NCI-H2029 treated with DMSO at 0.1 percent for 48 hours (cell line): ENCODE results near the gene CCND1.
"Not testable (repeated sequence)": the region's sequence is repeated elsewhere in the genome, so short reads cannot be mapped to it uniquely, and the experiment has no call there.

Experiments used
- DNase-seq: peaks from one replicate; lab custom pipeline; 2025; lab: John Stamatoyannopoulos, UW

CCND1 gene

DNA sequence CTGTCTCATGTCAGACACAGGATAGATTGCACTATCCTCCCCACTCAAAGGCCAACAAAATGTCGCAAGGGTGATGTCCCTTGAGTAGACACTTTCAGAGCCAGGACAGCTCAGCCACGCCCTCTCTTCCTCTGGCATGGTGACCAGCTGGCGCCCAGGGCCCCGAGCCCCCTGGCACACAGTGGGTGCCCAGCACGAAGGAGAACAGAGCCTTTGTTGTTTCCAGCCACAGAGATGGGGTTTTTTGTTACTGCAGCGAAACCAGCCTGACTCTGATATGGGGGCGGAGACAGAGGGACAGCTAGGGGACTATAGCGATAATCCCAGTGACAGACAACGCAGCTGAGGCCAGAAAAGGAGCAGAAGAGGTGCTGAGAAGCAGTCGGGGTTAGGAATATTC, 23.3 kb upstream of the CCND1 start:
- no peak for DNase-seq

DNA sequence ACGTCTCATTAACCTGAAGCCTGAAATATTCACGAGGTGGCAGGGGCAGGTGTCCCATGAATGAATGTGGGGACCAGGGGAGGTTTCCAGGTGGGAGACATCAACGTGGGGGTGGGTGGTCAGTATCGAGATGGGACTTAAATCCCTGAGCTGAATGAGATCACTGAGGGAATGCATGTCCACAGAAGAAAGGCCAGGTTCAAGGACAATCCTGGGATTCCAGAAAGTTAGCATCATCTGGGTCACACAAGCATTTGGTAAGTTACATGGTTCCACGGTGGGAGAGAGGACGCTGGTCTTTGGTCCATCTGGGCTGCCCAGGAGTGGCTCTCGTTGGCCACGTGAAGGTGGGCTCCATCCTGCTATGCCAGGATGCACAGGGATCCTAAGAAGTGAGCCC, 22.7 kb upstream of the CCND1 start:
- no peak for DNase-seq

DNA sequence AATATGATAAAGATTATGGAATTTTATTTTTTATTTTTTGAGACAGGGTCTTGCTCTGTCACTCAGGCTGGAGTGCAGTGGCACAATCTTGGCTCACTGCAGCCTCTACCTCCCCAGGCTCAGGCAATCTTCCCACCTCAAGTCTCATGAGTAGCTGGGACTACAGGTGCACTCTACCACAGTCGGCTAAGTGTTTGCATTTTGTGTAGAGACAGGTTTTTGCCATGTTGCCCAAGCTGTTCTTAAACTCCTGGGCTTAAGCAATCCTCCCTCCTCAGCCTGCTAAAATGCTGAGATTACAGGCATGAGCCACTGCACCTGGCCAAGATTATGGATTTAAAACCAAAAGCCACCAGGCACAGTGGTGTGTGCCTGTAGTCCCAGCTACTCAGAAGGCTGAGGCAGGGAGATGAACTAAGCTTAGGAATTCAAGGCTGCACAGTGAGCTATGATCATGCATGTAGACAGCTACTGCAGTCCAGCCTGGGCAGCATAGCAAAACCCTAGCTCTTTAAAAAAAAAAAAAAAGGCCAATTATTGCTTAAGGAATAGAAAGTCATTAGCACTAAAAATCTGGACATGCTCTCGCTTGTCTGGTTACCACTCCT, 20.2 kb upstream of the CCND1 start:
- no peak for DNase-seq

DNA sequence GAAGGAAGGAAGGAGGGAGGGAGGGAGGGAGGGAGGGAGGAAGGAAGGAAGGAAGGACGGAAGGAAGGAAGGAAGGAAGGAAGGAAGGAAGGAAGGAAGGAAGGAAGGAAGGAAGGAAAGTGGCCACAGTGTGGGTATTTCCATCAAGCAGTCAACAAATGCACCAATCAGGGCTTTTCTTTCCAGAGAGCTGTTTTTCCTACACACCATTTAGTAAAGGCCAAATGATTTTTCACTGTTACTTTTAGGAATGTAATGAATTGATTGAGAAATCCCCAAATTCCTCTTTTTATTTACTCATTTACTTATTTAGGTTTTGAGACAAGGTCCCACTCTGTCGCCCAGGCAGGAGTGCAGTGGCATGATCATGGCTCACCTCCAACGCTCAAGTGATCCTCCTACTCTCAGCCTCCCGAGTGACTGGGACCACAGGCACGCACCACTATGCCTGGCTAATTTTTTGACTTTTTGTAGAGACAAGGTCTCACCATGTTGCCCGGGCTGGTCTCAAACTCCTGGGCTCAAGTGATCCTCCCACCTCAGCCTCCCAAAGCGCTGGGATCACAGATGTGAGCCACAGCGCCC, 18.8 kb upstream of the CCND1 start:
- DNase-seq = not testable (repeated sequence)

DNA sequence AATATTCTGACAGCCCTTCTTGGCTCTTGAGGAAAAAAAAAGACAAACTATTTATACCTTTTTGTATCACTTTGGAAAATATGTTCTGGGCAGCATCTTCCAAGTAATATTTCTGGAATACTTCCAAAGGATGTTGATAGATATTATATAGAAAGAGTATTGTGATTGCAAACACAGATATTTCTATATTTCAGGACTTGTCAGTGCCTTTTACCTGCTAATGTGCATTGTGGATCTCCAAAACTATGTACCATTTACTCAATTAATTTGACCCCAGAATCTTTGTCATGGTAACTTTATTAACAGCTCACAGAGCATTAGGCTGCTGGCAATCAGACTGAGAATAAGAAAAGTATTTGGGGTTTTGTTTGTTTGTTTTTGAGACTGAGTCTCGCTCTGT, 16.7 kb upstream of the CCND1 start:
- DNase-seq = no peak

DNA sequence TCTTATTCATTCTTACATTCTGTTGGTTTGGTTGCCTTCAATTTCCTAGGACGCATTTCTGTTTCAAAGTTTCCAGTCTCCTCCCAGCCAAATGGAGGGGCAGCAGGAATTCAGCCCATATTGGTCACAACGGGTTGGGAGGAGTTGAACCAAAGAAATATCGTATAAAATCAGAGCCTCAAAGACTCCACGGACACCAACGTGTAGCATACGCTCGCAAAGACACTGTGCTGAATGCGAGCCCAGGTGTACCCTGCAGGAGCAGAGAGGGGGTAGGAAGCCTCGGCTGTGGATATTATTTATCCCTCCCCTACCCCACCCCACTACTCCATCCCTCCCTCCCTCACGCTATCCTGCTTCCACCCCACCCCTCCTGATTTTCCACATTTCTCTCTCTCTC, 15.5 kb upstream of the CCND1 start:
- no peak for DNase-seq

DNA sequence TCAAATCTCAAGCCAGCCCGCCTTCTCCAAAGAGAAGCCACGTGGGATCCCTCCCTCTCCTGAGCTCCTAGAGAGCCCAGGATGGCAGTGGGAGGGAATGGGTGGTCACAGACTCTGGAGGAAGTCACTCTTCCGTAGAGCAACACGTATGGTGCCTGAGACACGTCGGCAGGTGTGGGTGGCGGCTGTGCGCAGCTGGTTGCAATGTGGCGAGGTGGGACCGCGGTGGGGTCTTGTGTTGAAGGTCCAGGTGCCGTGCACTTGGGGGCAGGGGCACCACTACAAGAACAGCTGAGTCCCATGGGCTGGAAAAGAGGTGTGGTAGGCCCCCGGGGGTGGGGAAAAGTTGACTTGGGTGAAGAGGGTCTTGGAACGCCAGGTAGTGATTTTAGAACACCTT, 13.4 kb upstream of the CCND1 start:
- no peak for DNase-seq

DNA sequence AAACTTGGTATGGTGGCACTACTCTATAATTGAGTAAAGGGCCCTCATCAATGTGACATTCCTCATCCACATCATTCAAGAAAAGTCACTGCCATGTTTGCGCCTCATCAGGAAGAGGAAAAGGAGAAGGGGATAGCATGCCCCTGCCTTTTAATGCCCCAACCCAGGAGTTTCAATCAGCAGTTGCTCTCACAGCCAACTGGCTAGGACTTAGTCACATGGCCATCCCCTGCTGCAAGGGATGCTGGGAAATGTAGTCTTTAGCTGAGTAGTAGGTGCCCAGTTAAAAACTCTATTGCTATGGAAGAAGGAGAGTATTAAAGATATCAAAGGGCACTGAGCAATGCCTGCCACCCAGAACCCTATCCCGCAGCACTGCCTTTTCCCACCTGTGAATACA, 10.9 kb upstream of the CCND1 start:
- DNase-seq = no peak

DNA sequence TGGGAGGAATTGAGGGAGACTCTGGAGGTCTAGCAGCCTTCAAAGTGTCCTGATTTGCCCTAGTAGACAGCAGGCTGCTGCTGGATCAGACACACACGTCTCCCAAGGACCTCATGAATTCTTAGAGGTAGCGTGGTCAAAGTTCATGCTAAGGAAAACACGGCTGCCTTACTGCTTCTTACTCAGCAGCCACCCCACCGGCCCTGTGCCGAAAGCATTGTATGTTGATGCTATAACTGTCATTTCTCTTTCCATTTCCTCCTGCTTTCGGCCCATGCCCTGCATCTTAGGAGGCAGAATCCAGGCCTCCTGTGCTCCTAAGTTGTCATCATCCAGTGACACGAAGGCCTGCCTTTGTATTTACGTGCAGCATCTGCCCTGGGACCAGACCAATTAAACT, 10.5 kb upstream of the CCND1 start:
- DNase-seq = no peak

DNA sequence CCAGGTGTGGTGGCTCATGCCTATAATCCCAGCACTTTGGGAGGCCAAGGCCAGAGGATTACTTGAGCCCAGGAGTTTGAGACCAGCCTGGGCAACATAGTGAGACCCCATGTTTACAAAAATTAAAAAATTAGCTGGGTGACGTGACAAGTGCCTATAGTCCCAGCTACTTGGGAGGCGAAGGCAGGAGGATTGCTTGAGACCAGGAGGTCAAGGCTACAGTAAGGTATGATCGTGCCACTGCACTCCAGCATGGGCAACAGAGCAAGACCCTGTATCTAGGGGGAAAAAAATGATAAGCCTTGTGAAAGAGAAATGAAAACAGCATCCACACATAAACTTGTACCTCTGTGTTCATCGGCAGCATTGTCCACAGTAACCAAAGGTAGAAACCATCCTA, 8.1 kb upstream of the CCND1 start:
- no peak for DNase-seq

DNA sequence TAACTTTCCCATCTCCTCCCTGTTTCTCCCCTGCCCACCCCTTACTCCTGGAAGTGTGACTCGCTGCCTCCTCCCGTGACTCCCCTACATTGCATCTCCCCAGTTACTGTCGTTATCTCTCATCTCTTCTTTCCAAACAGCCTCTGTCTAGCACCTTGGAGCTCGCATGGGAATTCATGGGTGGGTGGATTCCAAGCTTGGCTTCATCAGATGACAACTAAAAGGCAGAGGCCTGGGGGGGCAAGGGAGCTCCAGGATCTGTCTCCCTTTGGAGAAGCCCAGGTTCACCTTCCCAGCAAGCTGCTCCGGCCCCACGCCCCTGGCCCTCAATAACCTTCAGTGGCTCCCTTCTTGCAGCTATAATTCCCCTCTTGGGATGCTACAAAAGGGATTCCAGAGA, 6.9 kb upstream of the CCND1 start:
- no peak for DNase-seq

DNA sequence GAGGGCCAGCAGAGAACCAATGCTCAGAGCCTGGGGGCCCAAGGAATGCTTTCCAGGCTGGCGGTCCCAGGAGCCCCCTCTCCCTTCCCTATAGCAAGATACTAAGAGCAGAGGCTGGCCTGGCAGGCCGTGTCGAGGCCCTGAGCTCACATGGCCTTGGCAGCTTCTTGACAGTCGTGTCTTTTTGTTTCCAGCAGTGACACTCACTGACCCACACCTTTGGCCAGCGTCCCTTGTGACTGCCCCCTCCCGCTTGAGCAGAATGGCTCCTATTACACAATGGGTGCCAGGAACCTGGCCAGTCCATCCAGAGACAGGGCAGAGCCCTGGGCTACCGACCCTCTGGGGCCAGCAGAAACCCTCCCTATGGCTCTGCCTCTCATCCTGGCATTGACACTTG, 6.4 kb upstream of the CCND1 start:
- DNase-seq = no peak

DNA sequence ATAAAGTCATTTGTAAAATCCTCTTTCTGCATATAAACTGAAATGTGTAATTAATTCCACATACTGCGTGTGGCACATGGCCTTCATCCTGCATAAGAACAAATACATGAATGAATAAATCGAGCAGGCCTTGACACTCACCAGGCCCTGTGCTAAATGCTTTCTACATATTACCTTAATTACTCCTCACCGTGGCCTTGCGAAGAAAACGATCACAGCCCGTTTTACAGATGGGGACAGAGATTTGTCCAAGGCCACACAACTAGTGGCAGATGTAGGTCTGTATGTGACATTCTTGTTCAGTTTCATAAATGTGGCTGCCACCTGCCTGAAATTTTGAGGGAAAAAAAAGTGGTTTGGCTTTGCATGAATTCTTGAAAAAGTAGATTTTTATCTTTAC, 5.8 kb upstream of the CCND1 start:
- DNase-seq = no peak

DNA sequence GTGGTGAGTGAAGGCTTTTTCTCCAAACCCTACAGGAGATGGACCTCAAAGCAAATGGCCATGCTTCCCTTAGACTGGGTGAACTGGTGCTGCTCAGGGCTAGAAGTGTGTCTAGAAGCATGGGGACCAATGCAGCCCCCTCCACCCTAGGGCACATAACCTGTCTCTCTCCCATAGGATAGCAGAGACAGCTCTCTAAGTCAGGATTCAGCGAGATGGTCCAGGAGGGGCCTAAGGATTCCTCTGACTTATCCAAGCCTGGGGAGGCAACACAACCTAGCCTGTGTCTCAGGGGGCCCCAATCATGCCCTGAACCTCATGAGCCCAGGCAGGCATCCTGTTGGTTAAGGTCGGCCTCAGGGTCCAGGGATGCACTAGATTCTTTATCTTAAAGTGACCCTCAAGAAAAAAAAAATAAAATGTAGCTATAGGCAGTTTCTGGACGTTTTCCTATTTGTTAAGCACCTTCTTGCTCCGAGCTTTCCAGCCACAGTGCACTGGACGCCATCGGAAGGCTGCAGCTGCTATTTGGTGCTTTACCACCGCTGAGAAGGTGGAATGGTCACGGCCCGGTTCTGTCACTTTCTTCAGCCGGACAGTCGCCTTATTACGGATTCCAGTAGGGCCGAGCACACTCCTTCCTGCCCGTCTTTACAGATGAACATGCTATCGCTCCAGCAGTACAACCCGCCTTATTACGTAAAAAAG, 5.0 kb upstream of the CCND1 start:
- no peak for DNase-seq

DNA sequence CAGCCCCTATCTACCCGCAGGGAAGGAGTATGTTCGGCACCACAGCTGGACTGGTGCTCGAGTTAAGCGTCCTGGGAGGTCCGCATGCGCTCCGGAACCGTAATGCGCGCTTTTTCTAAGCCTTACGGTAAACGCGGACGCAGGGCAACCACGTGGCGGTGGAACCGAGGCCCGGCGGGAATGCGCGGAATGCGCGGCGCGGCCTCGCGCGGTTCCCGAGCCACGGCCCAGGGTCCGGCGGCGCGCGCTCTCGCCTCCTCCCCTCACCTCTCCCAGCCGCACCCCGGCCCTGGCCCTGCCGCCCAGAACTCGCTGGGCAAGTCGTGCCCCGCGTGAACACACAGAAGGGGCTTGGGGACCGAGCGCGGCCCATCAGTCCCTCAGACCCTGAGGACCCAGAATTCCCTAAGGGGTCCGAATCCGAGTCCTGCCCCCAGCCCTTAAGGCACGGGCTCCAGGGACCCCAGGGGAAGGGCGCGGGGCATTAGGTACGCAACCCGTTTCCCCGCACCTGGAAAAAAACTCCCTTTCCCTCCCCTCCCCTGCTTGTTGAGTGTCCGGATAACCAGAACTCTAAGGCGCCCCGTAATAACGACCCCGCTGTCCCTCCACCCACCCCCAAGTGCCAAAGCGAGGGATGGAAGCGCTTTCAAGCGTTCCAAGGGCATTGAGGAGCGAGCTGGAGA, 4.3 kb upstream of the CCND1 start:
- no peak for DNase-seq

DNA sequence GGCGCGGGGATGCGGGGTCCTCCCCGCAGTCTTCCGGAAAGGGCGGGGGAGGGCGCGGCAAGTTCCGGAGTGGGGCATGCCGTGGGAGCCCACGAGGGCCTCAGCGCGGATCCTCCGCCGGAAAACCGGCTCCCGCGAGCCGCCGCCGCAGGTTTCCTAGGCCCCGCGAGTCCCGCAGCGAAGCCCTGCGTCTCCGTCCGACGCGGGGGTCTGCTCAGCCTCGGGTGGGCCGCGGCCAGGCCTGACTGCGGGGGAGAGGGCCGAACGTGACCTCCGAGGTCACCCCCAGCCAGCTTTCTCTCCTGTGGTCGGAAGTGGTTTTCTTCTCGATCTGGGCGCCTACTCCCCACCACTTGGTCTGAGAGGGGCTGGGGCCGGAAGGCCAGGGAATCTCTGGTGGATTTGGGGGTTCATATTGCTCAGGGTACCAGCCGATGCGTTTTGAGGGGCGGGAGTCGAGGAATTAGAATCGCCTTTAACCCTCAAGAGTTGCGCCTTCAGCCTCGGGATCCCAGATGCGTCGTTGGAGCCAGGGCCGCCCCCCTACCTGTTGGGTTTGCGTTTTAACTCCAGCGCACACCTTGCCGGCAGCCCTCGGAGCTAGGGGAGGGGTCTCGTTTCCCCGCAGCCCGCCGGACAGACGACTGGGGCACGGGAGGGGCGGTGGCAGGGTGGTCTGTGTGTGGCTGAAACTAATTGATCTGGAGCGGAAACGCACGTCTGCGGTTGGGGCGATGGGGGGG, 3.6 kb upstream of the CCND1 start:
- no peak for DNase-seq

DNA sequence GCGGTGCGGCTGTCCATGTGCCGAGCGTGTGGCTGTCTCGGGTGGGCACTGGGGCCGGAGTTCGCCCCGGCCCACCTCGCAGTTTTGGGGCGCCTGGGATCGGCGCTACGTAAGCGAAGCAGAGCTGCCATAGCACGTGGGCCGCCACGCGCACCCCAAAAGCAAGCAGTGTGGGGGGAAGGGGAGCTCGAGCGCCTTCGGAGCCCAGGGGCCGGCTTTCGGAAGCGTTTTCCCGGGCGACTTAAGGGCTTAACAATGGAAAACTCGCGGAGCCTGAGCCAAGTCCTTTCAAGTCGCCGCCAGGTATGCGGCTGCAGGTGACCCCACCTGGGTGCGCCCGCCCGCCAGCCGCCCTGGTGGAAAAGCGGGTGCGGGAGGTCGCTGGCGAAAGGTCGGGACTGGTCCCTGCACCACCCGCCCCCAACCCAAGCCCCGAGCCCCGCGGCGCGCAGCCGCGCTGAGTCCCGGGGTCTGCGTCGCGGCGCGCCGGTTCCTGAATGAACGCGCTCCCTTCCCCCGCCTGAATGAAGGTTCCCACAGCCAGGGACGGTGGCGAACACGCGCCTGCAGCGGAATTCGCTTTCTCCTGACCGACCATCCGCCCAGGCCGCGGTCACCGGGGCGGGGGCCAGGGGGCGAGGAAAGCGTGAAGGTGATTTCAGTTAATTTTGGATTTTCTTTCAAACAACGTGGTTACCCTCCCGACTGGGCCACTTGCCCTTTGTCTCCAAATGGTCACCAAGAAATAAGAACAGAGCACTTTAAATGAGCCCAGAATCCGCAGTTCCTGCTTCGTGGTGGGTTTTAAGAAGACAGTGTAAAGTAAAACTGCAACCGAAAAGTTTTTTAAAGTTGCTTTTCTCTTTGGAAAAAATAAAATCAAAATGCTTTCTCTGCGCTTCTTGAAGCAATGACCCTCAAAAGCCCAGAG, 2.8 kb upstream of the CCND1 start:
- no peak for DNase-seq

DNA sequence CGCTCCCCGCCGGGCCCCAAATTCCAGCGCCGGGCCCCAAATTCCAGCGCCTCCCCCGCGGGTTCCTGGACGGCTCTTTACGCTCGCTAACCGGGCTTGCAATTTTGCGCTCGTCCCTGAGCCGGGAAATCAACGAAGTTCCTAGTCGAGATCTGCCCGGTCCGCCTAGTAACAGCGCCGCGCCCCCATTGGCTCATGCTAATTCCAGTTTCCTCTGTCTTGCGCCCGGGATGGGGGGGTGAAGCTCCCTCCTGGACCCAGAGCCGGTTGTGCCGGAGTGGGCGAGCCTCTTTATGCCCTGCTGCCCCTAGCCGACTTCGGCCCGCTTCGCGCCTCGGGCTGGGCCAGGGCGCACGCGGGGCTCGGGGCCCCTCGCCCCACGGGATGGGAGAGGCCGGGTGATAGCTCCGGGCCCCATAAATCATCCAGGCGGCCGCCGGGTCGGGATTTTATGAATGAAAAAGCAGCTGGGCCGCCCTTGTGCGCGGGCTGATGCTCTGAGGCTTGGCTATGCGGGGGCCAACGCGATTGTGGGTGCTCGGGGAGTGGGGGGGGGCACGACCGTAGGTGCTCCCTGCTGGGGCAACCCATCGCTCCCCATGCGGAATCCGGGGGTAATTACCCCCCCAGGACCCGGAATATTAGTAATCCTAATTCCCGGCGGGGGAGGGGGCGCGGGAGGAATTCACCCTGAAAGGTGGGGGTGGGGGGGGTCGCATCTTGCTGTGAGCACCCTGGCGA, 1.8 kb upstream of the CCND1 start:
- DNase-seq = peak; percentile 34

DNA sequence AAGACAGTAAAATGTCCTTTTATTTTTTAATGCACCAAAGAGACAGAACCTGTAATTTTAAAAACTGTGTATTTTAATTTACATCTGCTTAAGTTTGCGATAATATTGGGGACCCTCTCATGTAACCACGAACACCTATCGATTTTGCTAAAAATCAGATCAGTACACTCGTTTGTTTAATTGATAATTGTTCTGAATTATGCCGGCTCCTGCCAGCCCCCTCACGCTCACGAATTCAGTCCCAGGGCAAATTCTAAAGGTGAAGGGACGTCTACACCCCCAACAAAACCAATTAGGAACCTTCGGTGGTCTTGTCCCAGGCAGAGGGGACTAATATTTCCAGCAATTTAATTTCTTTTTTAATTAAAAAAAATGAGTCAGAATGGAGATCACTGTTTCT, 1.1 kb upstream of the CCND1 start:
- no peak for DNase-seq

DNA sequence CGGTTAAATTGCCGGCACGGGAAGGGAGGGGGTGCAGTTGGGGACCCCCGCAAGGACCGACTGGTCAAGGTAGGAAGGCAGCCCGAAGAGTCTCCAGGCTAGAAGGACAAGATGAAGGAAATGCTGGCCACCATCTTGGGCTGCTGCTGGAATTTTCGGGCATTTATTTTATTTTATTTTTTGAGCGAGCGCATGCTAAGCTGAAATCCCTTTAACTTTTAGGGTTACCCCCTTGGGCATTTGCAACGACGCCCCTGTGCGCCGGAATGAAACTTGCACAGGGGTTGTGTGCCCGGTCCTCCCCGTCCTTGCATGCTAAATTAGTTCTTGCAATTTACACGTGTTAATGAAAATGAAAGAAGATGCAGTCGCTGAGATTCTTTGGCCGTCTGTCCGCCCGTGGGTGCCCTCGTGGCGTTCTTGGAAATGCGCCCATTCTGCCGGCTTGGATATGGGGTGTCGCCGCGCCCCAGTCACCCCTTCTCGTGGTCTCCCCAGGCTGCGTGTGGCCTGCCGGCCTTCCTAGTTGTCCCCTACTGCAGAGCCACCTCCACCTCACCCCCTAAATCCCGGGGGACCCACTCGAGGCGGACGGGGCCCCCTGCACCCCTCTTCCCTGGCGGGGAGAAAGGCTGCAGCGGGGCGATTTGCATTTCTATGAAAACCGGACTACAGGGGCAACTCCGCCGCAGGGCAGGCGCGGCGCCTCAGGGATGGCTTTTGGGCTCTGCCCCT, 529 bp upstream of the CCND1 start:
- DNase-seq = no peak
